SK-N-SH treated with all-trans-retinoic acid at 6 μM for 48 hours (cell line): Measurements from ENCODE around the gene OR51Q1.

Experiments
- ARNTL ChIP-seq: fragments of 450-650 bp; formaldehyde crosslinking; IDR thresholded peaks from 2 replicates; pipeline ENCODE4 v1.5.0; 2020; ENCODE audit warnings: low read depth, mild to moderate bottlenecking, moderate library complexity, borderline replicate concordance
- BACH2 ChIP-seq: fragments of 250-450 bp; sonication (Bioruptor Pico); IDR thresholded peaks from 2 replicates; pipeline ENCODE4 v1.9.0; 2021; ENCODE audit warnings: mild to moderate bottlenecking, borderline replicate concordance
- CREB5 ChIP-seq: fragments of 250-450 bp; sonication (Bioruptor Pico); IDR thresholded peaks from 2 replicates; pipeline ENCODE4 v1.5.1; 2020; ENCODE audit warnings: low read depth, mild to moderate bottlenecking, moderate library complexity
- PATZ1 ChIP-seq: fragments of 250-450 bp; sonication (Bioruptor Pico); IDR thresholded peaks from 2 replicates; pipeline ENCODE4 v1.8.0; 2020; ENCODE audit warnings: mild to moderate bottlenecking, moderate library complexity, borderline replicate concordance
- RARB ChIP-seq: fragments of 250-450 bp; sonication (Bioruptor Pico); IDR thresholded peaks from 2 replicates; pipeline ENCODE4 v1.8.0; 2021; ENCODE audit warnings: mild to moderate bottlenecking, moderate library complexity
- SNAI2 ChIP-seq: fragments of 250-450 bp; sonication (Bioruptor Pico); IDR thresholded peaks from 2 replicates; pipeline ENCODE4 v1.5.0; 2020; ENCODE audit warnings: mild to moderate bottlenecking, moderate library complexity
- TOX ChIP-seq: fragments of 250-450 bp; sonication (Bioruptor Pico); IDR thresholded peaks from 2 replicates; pipeline ENCODE4 v1.8.0; 2021; ENCODE audit warnings: mild to moderate bottlenecking, moderate library complexity, borderline replicate concordance
- ZFP30 ChIP-seq: fragments of 450-650 bp; formaldehyde crosslinking; IDR thresholded peaks from 2 replicates; pipeline ENCODE4 v1.5.0; 2022; ENCODE audit warnings: mild to moderate bottlenecking, moderate library complexity
- ZNF70 ChIP-seq: fragments of 450-650 bp; formaldehyde crosslinking; IDR thresholded peaks from 2 replicates; pipeline ENCODE4 v1.5.0; 2020; ENCODE audit warnings: mild to moderate bottlenecking, moderate library complexity

- TF ChIP-seq PATZ1 (CRISPR knock-in tag): no peak
- no peak for TF ChIP-seq TOX (CRISPR knock-in tag)
- no peak for TF ChIP-seq ZFP30 (CRISPR knock-in tag)
- TF ChIP-seq BACH2 (CRISPR knock-in tag): no peak
- no peak for TF ChIP-seq ARNTL
- TF ChIP-seq SNAI2 (CRISPR knock-in tag): no peak
- no peak for TF ChIP-seq RARB
- no peak for TF ChIP-seq CREB5 (CRISPR knock-in tag)
- no peak for TF ChIP-seq ZNF70 (CRISPR knock-in tag)
These were observed 16.7 kb upstream of the OR51Q1 start for GRCh38 chr11:5405173-5405572.
